ENCODE results near the gene ARMC2. TPM values are rescaled to one million over a fixed set of nuclear protein-coding genes. Genes with fewer than 3 reads are reported as not detected.
A peak's percentile ranks its signal among the peaks of the same experiment; 100 is the strongest.

Gene ARMC2
- total and polyA plus RNA-seq, 5 donors from 2014 or later, result 3.5 to 12.5 (median 7.3) TPM

- peaks cover 39 to 63% (median 53%) of the 10 kb centered on the region in 4 donors for H3K4me1 Mint-ChIP-seq
- peak overlapping the region; percentile 82 for H3K27ac ChIP-seq (ENCODE audit: insufficient read depth, low read length, poor library complexity, severe bottlenecking)
- peaks cover 3% of the 10 kb centered on the region for H3K36me3 ChIP-seq (ENCODE audit: control insufficient read depth, insufficient read depth, low read length)
- H3K27ac Mint-ChIP-seq, result peak overlapping the region; percentile 92 to 97 (median 96)
- H3K27me3 ChIP-seq (ENCODE audit: control insufficient read depth, insufficient read depth, low read length), result no peaks in the 10 kb centered on the region
- peaks cover 0 to 6% (median 3%) of the 10 kb centered on the region in 7 donors for H3K9me3 Mint-ChIP-seq
- H3K4me3 Mint-ChIP-seq, result peak overlapping the region in 3 of 4 donors; percentile 69 to 76 (median 71)
- peaks cover 41% of the 10 kb centered on the region for H3K36me3 Mint-ChIP-seq
- no peaks in the 10 kb centered on the region for H3K27me3 Mint-ChIP-seq
- peak overlapping the region; percentile 38 for H3K4me3 ChIP-seq (ENCODE audit: low read depth, low read length)
- DNase-seq (no peak), ATAC-seq (ENCODE audit: low read depth in 2 of 2) (no peak)
- H3K4me1 ChIP-seq (ENCODE audit: control insufficient read depth, insufficient read depth, low read length, poor library complexity, severe bottlenecking), result peaks cover 51% of the 10 kb centered on the region
- H3K9me3 ChIP-seq (ENCODE audit: control insufficient read depth in 2 of 2, low read length in 2 of 2), result no peaks in the 10 kb centered on the region
Observed at GRCh38 chr6:108872575-108872974, 24.4 kb downstream of the ARMC2 start.

GRCh38 chr6:108873251-108873650 lies 25.0 kb downstream of the ARMC2 start:
- peak overlapping the region; percentile 70 for H3K4me3 ChIP-seq (ENCODE audit: low read depth, low read length)
- H3K4me1 Mint-ChIP-seq, result peaks cover 39 to 65% (median 55%) of the 10 kb centered on the region in 4 donors
- DNase-seq (no peak), ATAC-seq (ENCODE audit: low read depth in 2 of 2) (no peak)
- peaks cover 47% of the 10 kb centered on the region for H3K36me3 Mint-ChIP-seq
- H3K36me3 ChIP-seq (ENCODE audit: control insufficient read depth, insufficient read depth, low read length), result peaks cover 3% of the 10 kb centered on the region
- no peaks in the 10 kb centered on the region for H3K27me3 ChIP-seq (ENCODE audit: control insufficient read depth, insufficient read depth, low read length)
- peak overlapping the region in 1 of 4 donors; percentile 87 for H3K4me3 Mint-ChIP-seq
- peak overlapping the region; percentile 82 for H3K27ac ChIP-seq (ENCODE audit: insufficient read depth, low read length, poor library complexity, severe bottlenecking)
- peaks cover 0 to 6% (median 3%) of the 10 kb centered on the region in 7 donors for H3K9me3 Mint-ChIP-seq
- H3K4me1 ChIP-seq (ENCODE audit: control insufficient read depth, insufficient read depth, low read length, poor library complexity, severe bottlenecking), result peaks cover 51% of the 10 kb centered on the region
- H3K27ac Mint-ChIP-seq, result peak overlapping the region; percentile 95 to 98 (median 97)
- no peaks in the 10 kb centered on the region for H3K27me3 Mint-ChIP-seq
- H3K9me3 ChIP-seq (ENCODE audit: control insufficient read depth in 2 of 2, low read length in 2 of 2), result no peaks in the 10 kb centered on the region

- Mint-ChIP-seq H3K27me3 (no peaks in the 10 kb centered on the region), H3K36me3 (peaks cover 51% of the 10 kb centered on the region), H3K4me3 (peak overlapping the region; percentile 24 to 87 (median 84)), H3K4me1 (peaks cover 39 to 70% (median 55%) of the 10 kb centered on the region in 4 donors), H3K9me3 (peaks cover 0 to 6% (median 3%) of the 10 kb centered on the region in 7 donors), H3K27ac (peak overlapping the region; percentile 95 to 98 (median 97))
- no peaks in the 10 kb centered on the region for H3K27me3 ChIP-seq (ENCODE audit: control insufficient read depth, insufficient read depth, low read length)
- ATAC-seq (ENCODE audit: low read depth in 2 of 2), result no peak
- H3K27ac ChIP-seq (ENCODE audit: insufficient read depth, low read length, poor library complexity, severe bottlenecking), result peak overlapping the region; percentile 82
- H3K36me3 ChIP-seq (ENCODE audit: control insufficient read depth, insufficient read depth, low read length), result no peaks in the 10 kb centered on the region
- peaks cover 51% of the 10 kb centered on the region for H3K4me1 ChIP-seq (ENCODE audit: control insufficient read depth, insufficient read depth, low read length, poor library complexity, severe bottlenecking)
- H3K9me3 ChIP-seq (ENCODE audit: control insufficient read depth in 2 of 2, low read length in 2 of 2), result no peaks in the 10 kb centered on the region
- H3K4me3 ChIP-seq (ENCODE audit: low read depth, low read length), result peak overlapping the region; percentile 70
- peak in 1 of 3 donors; percentile 5 for DNase-seq
Observed at GRCh38 chr6:108873971-108874370, 25.7 kb downstream of the ARMC2 start.

DNA sequence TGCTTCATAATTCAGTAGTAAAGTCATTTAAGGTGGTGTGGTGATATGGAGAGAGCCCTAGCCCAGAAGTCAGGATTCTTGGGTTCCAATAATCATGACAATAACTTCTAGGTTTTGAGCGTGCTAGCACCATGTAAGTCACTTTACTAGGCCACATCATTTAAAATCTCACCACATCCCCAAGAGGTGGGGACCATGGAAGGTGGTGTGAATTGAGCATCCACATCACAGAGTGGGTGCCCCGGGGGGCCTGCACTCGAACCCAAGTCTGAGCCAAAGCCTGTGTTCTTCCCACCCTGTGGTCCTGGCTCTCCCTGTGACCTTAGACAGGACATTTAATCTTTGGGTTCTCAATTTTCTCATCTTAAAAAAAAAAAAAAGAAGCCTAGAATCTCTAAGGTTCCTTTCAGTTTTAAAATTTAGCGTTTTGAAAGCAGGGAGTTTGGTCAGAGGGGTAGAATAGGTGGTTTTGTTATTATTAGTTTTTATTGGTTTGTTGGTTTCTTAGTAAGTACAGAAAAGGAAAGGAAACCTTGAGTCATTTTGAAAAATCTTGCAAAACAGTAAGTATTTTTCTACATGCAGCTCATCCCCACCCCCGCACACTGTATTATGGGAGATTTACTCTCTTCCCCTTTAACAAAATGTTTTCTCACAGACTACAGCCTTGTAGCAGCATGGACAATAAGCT lies 26.4 kb downstream of the ARMC2 start:
- H3K4me3 Mint-ChIP-seq, result peak overlapping the region; percentile 63 to 87 (median 84)
- H3K27me3 Mint-ChIP-seq, result no peaks in the 10 kb centered on the region
- peaks cover 51% of the 10 kb centered on the region for H3K4me1 ChIP-seq (ENCODE audit: control insufficient read depth, insufficient read depth, low read length, poor library complexity, severe bottlenecking)
- H3K9me3 ChIP-seq (ENCODE audit: control insufficient read depth in 2 of 2, low read length in 2 of 2), result no peaks in the 10 kb centered on the region
- H3K4me1 Mint-ChIP-seq, result peaks cover 39 to 72% (median 54%) of the 10 kb centered on the region in 4 donors
- H3K27me3 ChIP-seq (ENCODE audit: control insufficient read depth, insufficient read depth, low read length), result no peaks in the 10 kb centered on the region
- H3K4me3 ChIP-seq (ENCODE audit: low read depth, low read length), result peak overlapping the region; percentile 70
- peak overlapping the region; percentile 82 for H3K27ac ChIP-seq (ENCODE audit: insufficient read depth, low read length, poor library complexity, severe bottlenecking)
- H3K9me3 Mint-ChIP-seq, result peaks cover 0 to 6% (median 3%) of the 10 kb centered on the region in 7 donors
- H3K36me3 ChIP-seq (ENCODE audit: control insufficient read depth, insufficient read depth, low read length), result no peaks in the 10 kb centered on the region
- ATAC-seq (ENCODE audit: low read depth in 2 of 2) (peak; percentile 65 to 67), DNase-seq (peak in 2 of 3 donors; percentile 55 to 86)
- peaks cover 55% of the 10 kb centered on the region for H3K36me3 Mint-ChIP-seq
- peak overlapping the region; percentile 95 to 98 (median 97) for H3K27ac Mint-ChIP-seq

DNA sequence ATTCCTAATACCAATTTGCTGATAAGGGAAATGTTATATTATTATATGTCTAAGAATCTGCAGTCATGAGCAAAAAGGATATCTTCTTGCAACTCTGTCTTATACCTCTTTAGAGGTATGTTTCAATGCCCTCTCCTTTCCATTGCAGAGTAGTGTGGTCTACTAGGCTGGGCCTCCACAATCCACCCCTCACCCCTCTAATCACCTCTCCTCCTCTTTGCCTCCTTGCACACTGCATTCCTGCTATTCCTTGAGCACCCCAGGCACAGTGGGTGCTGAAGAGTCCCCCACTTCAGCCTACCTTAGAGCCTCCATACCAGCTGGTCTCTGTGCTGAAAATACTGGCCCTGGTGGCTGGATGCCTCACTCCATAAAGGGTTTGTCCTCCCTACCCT lies 26.9 kb downstream of the ARMC2 start:
- peak overlapping the region; percentile 95 to 98 (median 97) for H3K27ac Mint-ChIP-seq
- H3K4me1 ChIP-seq (ENCODE audit: control insufficient read depth, insufficient read depth, low read length, poor library complexity, severe bottlenecking), result peaks cover 51% of the 10 kb centered on the region

GRCh38 chr6:108877046-108877751 lies 29.0 kb downstream of the ARMC2 start:
- Mint-ChIP-seq H3K4me3 (no peak overlapping the region), H3K27ac (no peak overlapping the region)

More for the DNA sequence above, 26.9 kb downstream of the ARMC2 start:
- Mint-ChIP-seq H3K4me3 (peak overlapping the region; percentile 63 to 87 (median 84)), H3K9me3 (peaks cover 0 to 6% (median 3%) of the 10 kb centered on the region in 7 donors), H3K27me3 (no peaks in the 10 kb centered on the region), H3K36me3 (peaks cover 55% of the 10 kb centered on the region), H3K4me1 (peaks cover 39 to 68% (median 50%) of the 10 kb centered on the region in 4 donors)
- Histone ChIP-seq H3K9me3 (ENCODE audit: control insufficient read depth in 2 of 2, low read length in 2 of 2) (no peaks in the 10 kb centered on the region), H3K4me3 (ENCODE audit: low read depth, low read length) (peak overlapping the region; percentile 70), H3K36me3 (ENCODE audit: control insufficient read depth, insufficient read depth, low read length) (peaks cover 3% of the 10 kb centered on the region), H3K27me3 (ENCODE audit: control insufficient read depth, insufficient read depth, low read length) (no peaks in the 10 kb centered on the region), H3K27ac (ENCODE audit: insufficient read depth, low read length, poor library complexity, severe bottlenecking) (peak overlapping the region; percentile 82)
- ATAC-seq (ENCODE audit: low read depth in 2 of 2) (peak; percentile 16 to 21), DNase-seq (no peak)

GRCh38 chr6:108878942-108879341 lies 30.7 kb downstream of the ARMC2 start:
- peaks cover 0 to 9% (median 1%) of the 10 kb centered on the region in 7 donors for H3K9me3 Mint-ChIP-seq
- H3K36me3 ChIP-seq (ENCODE audit: control insufficient read depth, insufficient read depth, low read length), result peaks cover 7% of the 10 kb centered on the region
- H3K27ac Mint-ChIP-seq, result no peak overlapping the region
- no peak for DNase-seq
- no peaks in the 10 kb centered on the region for H3K27me3 ChIP-seq (ENCODE audit: control insufficient read depth, insufficient read depth, low read length)
- peaks cover 0 to 4% of the 10 kb centered on the region in 2 experiments for H3K9me3 ChIP-seq (ENCODE audit: control insufficient read depth in 2 of 2, low read length in 2 of 2)
- H3K4me1 Mint-ChIP-seq, result peaks cover 28 to 43% (median 34%) of the 10 kb centered on the region in 4 donors
- peaks cover 20% of the 10 kb centered on the region for H3K4me1 ChIP-seq (ENCODE audit: control insufficient read depth, insufficient read depth, low read length, poor library complexity, severe bottlenecking)
- H3K36me3 Mint-ChIP-seq, result peaks cover 47% of the 10 kb centered on the region
- no peak overlapping the region for H3K4me3 ChIP-seq (ENCODE audit: low read depth, low read length)
- H3K27me3 Mint-ChIP-seq, result no peaks in the 10 kb centered on the region
- no peak overlapping the region for H3K4me3 Mint-ChIP-seq
- H3K27ac ChIP-seq (ENCODE audit: insufficient read depth, low read length, poor library complexity, severe bottlenecking), result no peak overlapping the region
- no peak for ATAC-seq (ENCODE audit: low read depth in 2 of 2)

More at GRCh38 chr6:108877046-108877751, 29.0 kb downstream of the ARMC2 start:
- Mint-ChIP-seq H3K4me1 (peaks cover 27 to 57% (median 39%) of the 10 kb centered on the region in 4 donors), H3K27me3 (no peaks in the 10 kb centered on the region), H3K9me3 (peaks cover 0 to 4% (median 1%) of the 10 kb centered on the region in 7 donors), H3K36me3 (peaks cover 47% of the 10 kb centered on the region)
- peaks cover 37% of the 10 kb centered on the region for H3K4me1 ChIP-seq (ENCODE audit: control insufficient read depth, insufficient read depth, low read length, poor library complexity, severe bottlenecking)
- H3K36me3 ChIP-seq (ENCODE audit: control insufficient read depth, insufficient read depth, low read length), result peaks cover 7% of the 10 kb centered on the region
- no peaks in the 10 kb centered on the region for H3K27me3 ChIP-seq (ENCODE audit: control insufficient read depth, insufficient read depth, low read length)
- no peak overlapping the region for H3K4me3 ChIP-seq (ENCODE audit: low read depth, low read length)
- no peak for ATAC-seq (ENCODE audit: low read depth in 2 of 2)
- H3K27ac ChIP-seq (ENCODE audit: insufficient read depth, low read length, poor library complexity, severe bottlenecking), result no peak overlapping the region
- DNase-seq, result no peak
- H3K9me3 ChIP-seq (ENCODE audit: control insufficient read depth in 2 of 2, low read length in 2 of 2), result no peaks in the 10 kb centered on the region
